Dedifferentiated amniotic fluid mesenchymal stem cell (primary cell): ENCODE data around the gene RIN2.
"Not testable (repeated sequence)": the region's sequence is repeated elsewhere in the genome, so short reads cannot be mapped to it uniquely, and the experiment has no call there.

Experiments used
- DNase-seq: peaks from one replicate; pipeline ENCODE4 v3.0.0-alpha.2; 2016; ENCODE audit errors: extremely low spot score

Gene RIN2

DNA sequence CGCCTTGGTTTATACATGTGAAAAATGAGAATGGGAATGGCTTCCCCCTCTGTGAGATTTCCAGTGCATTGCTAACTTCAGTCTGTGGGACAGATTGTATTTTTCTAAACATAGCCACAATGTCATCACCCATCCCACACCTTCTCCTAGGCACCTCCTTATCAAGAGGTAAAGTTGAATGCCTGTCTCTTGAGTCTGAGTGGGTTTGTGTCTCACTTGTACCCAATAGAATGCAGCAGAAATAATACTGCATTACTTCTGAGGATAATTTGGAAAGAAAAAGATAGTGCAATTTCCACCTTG lies 27.9 kb downstream of the RIN2 start:
- no peak for DNase-seq

DNA sequence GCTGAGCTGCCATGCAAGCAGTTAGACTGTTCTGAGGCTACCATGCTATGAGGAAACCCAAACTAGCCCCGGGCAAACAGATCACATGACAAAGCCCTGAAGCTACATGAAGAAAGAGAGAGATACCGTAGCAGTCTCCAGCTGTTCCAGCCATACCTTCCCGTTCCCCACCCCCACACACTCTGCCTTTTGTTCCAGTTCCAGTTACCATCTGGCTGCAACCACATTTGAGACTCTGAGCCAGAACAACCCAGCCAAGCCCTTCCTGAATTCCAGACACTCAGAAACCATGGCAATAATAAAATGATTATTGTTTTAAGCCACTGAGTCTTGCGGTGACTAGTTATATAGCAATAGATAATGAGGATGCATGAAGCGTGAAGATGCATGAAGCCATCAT lies 28.3 kb downstream of the RIN2 start:
- DNase-seq: peak; percentile 78

DNA sequence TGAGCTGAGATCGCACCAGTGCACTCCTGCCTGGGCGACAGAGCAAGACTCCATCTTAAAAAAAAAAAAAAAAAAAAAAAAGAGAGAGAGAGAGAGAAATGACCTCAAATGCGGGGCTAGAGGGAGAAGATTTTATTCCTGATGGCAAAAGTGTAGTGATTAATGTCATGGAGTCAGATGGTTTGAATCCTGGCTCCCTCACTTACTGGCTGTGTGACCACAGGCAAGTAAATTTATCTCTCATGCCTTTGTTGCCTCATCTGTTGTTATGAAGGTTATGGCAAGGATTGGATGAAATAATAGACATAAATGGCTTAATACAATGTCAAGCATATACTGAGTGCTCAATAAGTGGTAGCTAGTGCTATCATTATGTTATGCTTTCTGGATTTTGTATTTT lies 29.3 kb downstream of the RIN2 start:
- no peak for DNase-seq

DNA sequence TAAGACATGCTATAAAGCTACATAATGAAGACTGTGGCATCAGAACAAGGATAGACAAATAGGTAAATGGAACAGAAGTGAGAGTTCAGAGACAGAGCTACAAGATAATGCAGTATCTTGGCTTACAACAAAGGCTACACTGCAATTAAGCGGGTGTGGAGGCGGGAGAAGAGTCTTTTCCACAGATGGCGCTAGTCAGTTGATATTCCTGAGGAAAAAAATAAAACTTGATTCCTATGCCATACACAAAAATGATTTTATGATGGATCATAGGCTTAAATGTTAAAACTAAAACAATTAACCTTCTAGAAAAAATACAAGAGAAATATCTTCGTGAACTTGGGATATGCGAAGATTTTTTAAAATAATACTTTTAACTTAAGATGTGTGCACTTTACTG lies 31.0 kb downstream of the RIN2 start:
- DNase-seq: no peak

DNA sequence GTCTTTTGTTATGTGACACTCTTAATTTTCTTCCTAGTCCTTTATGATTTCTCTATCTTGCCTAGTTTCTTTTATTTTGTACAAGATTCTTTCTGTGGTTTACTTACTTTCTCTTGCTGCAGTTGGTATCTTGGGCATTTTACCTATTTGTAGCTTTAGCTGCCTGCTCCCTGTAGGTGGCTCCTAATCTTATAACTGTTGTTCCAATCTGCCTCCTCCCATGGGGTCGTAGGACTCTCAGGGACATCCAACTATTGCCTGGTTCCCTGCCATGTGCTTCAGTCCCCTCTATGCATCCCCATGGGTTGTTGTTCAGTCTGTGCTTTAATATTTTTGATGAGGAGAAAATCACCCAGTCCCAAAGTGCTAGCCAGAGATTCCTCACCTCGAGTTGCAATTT lies 31.4 kb downstream of the RIN2 start:
- no peak for DNase-seq

DNA sequence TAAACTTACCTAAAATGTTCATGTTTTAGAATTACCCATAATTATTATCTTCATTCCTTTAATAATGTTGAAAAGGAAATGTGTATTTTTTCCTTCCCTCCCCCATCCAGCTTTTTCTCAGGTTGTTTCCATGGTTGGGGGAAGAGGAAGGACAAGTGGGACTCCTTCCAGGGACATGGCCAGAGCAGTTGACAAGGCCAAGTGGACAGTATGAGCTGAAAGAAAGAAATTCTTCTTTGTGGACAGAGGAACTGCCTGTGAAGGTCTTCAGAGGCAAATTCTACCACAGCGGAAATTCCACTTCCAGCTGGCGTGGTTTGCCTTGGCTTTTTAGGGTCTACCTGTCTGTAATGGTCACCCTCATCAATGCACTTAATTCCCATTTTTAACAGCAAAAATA lies 33.8 kb downstream of the RIN2 start:
- DNase-seq: no peak

DNA sequence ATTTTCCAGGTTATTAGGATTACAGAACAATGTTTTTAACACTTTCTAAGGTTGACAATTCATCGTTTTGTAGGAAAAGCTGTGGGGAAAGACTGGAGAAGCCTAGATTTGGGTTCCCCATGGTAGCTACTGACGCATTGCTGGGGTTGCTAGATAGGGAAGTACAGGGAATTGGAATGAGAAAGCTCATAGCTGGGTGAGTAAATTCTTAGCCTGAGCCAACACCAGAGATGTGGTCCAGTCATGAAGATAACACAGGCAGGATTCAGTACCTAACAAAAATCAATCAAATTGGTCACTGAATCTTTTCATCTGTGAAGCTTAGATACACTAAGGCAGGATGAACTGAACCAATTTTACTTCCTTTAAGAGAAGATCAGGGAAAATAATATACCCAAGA lies 35.7 kb downstream of the RIN2 start:
- no peak for DNase-seq

DNA sequence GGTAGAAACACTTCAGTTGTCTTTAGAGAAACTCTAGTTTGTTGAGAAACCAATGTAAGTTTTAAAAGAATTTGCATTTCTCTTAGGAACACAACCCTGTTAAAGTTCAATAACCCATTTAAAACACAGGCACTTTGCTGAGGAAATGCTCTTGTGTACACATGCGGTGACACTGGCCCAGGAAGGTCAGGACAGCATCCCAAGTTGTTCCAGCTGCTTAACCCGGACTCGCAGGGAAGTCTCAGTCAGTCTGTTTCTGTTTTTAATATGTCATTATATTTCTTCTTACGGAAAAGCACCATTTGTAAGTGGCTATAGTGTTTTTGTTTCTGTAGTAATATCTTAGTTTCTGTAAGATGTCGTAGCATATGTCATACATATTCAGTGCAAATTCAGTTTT lies 36.9 kb downstream of the RIN2 start:
- DNase-seq: no peak

DNA sequence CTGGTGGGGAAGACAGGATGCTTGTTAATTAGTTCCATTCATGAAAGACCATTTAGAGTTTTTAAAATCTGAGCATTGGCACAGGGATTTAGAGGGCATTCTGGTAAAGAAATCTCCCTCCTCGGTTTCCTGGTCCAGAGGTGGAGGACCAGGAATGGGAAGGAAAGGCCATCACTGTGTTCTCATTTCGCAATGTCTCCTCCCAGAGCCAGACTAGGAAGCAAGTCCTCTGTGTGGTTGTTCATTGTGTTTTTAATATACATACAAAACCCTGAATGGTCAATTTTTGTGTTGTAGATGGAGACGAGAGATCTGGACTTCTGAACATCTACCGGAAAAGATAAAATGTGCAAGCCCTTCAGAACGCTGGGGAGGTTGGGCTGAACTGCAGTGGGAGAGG lies 41.3 kb downstream of the RIN2 start:
- no peak for DNase-seq

DNA sequence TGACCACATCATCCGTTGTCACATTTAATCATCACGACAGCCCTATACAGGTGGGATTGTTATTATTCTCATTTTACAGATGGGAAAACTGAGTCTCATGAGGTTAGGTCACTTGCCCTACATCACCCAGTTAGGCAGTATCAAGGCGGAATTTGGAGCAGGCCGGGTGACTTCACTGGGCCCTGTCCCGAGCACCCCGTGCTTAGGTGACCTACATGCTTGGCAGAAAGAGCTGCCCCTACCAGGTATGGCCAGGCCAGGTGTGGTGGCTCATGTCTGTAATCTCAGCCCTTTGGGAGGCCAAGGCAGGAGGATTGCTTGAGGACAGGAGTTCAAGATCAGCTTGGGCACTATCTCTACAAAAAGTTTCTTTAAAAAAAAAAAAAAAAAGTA lies 44.0 kb downstream of the RIN2 start:
- DNase-seq: no peak

DNA sequence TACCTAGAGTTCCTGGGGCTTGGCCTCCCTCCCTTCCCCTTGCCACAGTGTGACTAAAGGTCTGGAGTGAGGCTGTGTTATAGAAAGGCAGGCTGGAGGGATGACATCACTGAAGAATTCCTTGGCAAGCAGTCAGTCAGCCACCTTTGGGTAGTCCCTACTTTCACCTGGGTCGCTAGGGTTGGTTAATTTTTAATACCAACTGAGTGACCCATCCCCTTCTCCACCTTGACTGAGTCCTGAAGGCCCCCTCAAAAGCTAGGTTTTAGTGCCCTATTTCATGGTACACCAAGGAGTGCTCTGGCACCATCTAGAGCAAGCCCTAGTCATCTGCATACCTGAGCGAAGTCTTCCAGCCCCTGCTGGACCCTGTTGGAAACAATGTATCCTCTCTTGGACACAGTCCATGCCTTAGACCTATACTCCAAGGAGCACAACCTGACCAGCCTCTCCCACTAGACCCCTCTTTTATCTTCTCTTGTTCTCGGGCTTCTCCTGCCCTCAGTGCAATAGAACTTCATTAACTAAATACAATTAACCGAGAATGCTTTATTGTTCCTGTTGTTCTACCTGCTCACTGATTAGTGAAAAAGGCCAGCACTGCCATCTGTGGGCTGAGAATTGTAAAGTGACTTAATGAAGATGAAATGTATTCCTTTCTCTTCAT lies 44.6 kb downstream of the RIN2 start:
- DNase-seq: no peak

DNA sequence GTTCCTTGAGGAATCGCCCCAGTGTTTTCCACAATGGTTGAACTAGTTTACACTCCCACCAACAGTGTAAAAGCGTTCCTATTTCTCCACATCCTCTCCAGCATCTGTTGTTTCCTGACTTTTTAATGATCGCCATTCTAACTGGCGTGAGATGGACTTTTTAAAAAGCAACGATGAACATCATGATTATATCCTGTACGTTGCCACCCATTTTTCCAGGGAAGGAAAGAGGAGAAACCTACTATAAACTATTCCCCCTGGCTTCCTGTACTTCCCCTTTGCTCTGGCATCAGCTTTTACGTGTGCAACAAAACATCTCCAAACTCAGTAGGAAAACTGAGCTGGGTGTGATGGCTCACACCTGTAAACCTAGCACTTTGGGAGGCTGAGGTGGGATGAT lies 48.2 kb downstream of the RIN2 start:
- DNase-seq: not testable (repeated sequence)

DNA sequence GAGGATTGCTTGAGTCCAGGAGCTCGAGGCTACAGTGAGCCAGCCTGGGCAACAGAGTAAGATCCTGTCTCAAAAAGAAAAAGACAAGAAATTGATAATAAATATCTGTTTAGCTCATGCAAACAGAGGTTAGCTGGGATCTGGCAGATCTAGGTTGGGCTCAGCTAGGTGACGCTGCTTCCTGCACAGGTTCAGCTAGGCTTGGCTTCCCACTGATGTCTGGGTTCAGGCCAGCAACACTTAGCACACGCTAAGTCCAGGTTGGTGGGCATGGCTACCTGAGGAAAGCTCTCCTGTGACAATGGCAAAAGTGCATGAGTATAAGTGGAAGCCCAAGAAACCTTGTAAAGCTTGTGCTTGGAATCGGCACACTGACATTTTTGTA lies 48.7 kb downstream of the RIN2 start:
- DNase-seq: no peak

DNA sequence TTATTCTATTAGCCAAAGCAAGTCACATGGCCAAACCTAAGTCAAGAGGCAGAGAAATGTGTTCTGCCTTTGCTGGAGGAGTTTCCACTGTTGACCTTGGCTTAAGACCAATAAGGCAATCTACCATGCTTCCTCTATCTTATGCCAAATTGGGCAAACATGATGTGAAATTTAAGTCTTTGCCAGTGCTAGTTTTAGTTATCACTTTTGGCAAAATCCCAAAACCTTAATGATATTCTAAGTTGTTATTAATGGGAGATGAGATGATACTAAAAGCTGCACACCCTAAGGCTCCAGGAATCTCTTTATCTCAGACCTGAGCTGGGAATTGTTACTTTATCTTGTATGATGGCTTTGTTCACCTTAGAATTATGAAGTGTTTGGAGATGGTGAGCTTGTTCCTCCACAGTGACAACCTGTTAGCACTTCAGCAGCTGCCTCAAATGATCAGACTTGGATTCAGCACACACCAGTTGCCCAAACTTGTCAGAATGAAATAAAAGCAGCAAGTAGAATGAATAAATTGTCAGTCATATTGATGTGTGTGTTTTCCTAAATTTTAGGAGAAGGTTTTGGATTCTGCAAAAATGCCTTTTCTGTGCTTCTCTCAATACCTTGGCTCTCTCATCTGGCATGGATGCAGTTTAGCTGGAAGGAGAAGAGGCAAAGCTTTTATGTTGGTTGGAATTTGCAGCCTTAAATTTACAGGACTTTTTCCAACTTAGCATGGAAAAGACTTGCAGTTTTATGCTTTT lies 49.3 kb downstream of the RIN2 start:
- DNase-seq: no peak
